HG03196 (cell line): ENCODE results near the gene TSSK2.

ENCODE experiments used
- ATAC-seq: cut with Tn5 transposase; IDR thresholded peaks from one replicate; pipeline ENCODE4 v1.9.1; 2021; ENCODE audit not compliant: unreplicated experiment

The TSSK2 gene

DNA sequence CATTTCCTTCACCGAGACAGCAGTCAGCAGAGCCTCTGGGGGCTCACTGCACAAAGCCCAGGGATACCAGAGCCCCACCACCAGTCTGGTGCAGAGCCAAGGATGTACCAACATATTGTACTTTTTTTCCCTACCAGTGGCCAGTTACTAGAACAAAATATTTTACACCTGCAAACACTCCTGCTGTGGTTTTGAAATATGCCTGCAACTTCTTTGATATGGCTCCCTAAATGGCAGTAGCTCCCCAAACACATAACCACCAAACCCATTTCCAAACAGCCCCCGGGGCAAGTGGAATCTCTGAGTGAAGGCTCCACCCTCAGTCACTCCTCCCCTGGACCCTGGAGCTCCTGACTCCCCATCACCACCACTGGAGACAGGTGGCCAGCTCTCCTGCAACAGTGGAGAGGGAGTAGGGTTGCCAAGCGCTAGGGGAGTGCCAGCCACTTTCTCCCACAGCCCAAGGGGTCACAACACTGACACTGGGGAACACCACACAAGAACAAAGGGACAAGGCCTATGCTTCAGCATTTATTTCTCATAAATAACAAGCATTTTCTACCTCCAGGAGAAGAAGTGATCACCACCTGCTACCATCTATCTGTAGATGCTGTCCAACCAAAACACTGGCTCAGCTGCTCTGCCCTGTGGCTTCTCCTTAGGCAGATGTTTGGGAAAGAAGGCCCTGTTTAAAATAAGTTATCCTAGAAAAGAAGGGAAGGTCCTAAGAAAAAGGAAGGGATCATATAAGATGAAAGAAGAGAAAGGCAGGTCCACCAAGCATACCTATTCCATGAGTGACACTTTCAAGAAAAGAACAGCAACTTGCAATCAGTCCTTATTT, 24.0 kb upstream of the TSSK2 start:
- no peak for ATAC-seq

DNA sequence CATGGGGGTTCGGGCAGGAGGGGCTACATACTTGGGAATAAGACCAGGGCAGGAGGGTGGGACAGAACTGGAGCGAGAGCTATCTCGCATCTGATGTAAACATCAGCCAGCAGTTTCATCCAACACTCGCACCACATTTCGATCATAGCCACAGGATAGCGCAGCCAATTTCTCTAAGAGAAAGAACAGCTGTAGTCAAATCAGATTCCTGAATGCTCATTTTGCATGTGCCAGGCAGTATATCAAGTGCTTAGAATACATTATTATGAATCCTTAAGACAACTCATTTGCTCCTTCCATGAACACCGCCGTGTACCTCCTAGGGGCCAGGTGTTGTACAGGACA, 23.4 kb upstream of the TSSK2 start:
- ATAC-seq, result no peak

- ATAC-seq, result no peak
Observed at GRCh38 chr22:19108807-19109197, 22.3 kb upstream of the TSSK2 start.

GRCh38 chr22:19109198-19110063, 21.7 kb upstream of the TSSK2 start:
- peak; percentile 75 for ATAC-seq

DNA sequence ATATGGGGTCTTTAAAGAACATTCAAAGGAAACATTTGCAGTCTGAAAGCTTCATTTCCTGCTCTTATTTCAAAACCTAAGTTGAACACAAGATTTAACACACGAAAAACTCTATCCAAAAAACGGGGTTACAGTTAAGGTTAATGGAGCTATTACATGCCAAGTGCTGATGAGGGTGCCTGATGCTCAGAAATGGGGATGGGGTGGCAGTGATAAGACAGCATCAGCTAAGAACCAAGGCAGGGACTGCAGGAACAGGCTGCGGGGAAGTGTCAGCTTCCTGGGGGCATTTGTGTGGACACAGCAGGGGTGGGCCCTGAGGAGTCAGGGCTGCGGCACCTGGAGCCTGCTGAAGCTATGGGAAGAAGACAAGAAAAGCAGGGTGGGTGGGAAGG, 21.0 kb upstream of the TSSK2 start:
- ATAC-seq, result no peak

DNA sequence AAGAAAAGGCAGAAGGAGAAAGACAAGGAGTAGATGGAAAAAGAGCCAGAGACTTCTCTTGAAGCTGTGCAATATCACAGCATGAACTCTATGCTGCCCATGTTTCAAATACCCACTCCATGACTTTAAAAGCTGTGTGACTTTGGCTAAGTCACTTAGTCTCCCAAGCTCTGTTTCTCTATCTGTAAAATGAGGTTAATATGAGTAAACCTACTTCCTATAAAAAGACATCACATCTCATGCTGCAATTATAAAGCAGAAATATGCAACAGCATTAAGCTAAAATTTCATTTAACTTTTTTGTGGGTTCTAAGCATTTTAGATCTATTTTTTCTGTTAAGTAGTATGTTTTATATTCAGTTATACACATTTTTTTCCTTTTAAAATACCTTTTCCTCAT, 20.5 kb upstream of the TSSK2 start:
- ATAC-seq, result no peak

DNA sequence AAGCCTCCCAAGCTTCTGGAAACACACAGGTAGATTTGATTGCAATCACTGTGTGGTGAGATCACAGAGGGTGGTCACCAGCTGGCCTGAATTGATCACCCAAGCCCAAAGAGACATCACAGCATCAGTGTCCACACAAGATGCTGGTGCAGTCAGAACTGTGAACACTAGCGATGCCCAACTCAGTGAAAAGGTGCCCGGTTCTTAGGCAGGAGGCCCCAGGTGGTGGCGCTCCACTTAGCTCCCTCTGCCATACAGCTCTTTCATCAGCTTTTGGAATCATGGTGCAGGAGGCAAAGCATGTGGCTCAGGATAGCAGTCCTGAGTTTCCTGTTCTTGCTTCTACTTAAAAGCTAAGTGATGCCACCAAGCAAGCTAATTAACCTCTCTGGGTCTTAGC, 20.0 kb upstream of the TSSK2 start:
- ATAC-seq, result no peak

DNA sequence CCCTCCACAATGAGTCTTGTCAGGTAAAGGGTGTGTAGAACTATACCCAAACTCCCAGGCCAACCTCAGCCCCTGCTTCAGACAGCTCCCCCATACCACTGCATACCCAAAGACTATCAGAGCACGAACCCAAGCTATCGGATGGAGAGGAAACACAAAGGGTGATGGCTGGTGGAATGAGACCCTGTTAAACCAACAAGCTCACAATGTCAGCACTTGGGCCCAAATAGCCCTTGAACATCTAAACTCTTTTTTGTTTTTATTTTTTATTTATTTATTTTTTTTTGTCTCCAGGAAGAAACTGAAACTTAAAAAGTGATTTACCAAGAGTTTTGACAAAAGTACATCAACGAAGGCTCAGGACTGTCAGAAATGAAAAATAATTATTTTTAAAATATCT, 19.5 kb upstream of the TSSK2 start:
- no peak for ATAC-seq

DNA sequence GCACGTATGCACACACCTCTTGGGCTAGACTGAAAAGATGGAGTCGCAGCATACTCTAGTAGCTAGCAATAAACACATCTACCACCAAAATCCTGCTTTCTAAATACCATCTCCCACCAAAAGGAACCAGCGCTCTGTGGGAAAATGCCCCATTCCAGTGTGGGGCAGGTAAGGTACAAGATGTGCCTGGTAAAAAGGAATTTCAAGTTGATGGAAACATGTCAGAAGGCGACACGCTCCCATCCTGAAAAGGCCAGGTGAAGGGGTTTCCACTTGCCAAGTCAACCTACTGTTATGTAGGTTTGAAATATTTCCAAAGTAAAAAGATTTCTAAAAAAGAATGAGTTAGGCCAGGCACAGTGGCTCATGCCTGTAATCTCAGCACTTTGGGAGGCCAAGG, 17.7 kb upstream of the TSSK2 start:
- no peak for ATAC-seq

- ATAC-seq, result no peak
Observed at GRCh38 chr22:19114984-19115552, 16.0 kb upstream of the TSSK2 start.

DNA sequence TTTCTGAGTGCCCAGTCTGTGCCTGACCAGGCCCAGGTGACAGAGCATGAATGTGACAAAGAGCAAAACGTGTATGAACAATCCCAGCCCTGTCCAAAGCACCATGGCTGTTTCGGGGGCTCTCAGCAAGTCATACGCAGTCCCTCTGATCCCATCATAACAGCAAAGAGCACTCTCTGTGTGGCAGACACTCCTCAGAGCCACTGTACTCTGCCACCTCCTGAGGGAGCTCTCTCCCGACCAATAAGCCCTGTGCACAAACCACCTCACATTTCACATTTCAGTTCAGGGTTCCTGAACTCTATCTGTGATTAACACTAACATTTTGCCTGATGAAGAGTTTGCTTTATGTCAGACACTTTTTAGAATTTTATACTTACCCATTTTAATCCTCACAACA, 15.5 kb upstream of the TSSK2 start:
- no peak for ATAC-seq

DNA sequence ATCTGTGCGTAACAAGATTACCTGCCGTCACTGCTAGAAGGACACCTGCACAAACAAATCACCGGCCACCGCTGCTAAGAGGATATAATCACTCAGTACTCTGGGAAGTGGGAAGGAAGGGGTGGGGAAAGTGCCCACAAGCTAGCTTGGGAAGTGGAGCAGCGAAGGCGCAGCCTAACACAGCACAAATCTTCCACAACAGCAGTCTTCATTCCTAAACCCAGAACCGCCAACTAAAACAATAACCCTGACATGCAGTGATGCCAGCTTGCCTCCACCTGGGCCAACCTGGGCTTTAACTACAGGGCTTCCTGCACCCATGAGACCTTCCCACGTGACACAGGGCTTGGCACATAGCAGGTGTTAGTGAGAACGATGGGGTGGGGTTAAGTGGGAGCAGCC, 14.0 kb upstream of the TSSK2 start:
- no peak for ATAC-seq

- no peak for ATAC-seq
Observed at GRCh38 chr22:19118329-19118880, 12.7 kb upstream of the TSSK2 start.

GRCh38 chr22:19119949-19120348, 11.2 kb upstream of the TSSK2 start:
- ATAC-seq, result no peak

DNA sequence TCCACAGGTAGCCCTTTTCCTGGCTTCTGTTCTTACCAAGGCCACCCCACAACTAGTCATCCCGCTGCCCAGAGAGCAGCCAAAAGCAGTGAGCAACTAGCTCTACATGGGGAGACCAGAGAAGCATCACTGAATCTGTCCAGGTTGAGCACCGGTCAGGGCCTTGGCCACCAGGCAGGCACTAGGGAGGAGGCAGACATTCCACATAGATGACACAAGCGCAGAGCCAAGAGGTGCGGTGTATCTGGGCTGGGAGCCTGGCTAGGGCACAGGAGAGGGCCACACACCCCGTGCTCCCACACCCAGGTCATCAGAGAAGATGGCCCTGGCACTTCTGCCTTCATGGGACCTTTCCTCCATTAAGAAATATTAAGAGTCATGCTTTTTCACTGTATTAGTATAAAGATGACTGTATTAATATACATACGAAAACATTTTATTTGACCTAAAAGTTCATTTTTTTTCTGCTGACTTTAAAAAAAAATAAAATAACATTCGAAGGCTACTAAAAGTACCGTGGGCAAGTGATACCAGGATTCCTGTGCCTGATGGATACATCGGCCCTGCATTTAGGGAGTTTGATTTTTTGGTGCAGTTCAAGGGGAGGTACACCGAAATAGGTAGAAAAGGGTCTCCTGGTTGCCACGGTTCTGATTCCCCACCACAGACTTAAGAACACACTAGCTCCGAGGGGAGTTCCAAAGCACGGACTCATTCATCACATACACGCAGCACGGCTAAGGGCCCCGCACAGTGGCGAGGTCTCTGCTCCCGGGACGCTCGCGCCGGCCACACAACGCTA, 10.1 kb upstream of the TSSK2 start:
- ATAC-seq, result no peak

DNA sequence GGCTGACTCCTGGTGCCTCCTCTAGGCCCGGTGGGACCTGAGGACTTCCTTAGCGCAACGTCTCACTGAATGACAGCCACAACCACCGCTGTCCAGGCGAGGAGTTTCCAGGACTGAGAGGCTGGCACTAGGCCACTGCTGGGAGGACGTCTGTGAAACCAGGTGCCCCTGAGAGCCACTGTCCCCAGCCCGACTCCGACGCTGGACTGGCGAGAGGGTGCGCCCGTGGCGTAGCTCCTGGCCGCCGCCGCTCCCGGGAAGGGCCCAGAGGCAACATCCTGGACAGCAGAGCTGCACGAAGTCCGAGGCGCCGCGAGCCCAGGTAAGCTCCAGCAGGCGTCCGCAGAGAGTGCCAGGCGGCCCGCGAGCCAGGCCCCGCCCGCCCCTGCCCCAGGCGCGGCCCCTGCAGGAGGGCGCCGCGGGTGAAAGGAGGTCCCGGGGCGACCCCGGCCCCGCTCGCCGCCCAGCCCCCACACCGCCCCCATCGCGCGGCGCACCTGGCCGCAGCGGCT, 9.4 kb upstream of the TSSK2 start:
- peak; percentile 34 for ATAC-seq

GRCh38 chr22:19122143-19122751, 8.9 kb upstream of the TSSK2 start, which contains the start of gene DGCR2:
DGCR2 (minus strand) TSS chr22:19122412; CDS start chr22:19122206, 206 bp downstream.
- ATAC-seq, result peak; percentile 52

DNA sequence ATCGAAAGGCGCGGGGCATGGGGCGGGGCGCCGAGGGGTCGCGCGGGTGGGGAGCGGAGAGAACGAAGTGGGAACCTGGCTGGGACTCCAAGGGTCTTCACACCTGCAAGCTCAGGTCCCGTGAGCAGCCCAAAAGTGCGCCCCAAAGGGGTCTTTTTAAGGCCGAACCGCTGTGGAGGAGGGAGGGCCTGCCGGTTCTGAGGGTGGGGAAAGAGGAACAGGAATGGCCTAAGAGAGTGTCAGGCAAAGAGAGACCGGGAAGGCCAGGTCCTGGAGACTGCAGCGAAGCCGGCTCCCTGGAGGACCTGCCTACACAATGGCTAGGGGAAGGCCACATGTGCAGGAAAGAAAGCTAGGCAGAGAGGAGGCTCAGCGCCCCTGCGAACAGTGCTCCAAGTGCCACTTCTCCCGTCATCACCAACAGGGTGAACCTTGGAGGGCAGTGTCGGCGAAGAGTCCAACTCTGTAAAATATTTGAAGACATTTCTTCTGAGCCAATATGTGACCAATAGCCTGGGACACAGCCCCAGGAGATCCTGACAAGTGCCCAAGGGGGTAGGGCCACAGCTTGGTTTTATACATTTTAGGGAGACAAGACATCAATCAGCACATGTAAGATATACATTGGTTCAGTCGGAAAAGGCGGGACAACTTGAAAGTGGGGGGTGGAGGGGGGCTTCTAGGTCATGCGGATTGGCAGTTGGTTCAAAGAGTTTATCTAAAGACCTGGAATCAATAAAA, 8.2 kb upstream of the TSSK2 start:
- ATAC-seq, result no peak

DNA sequence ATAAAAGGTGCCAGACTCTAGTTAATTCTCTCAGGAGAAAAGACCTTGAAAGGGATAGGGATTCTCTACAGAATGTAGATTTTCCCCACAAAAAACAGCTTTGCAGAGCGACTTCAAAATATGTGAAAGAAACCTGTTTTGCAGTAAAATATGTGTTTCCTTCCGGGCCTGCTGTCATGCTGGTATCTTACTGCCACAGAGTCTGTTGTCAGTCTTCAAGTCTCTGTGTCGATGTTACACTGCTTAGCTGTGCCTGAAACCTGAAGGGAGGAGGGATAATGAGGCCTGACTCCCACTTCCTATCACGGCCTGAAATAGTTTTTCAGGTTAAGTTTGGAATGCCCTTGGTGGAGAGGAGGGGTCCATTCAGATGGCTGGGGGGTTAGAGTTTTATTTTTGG, 7.2 kb upstream of the TSSK2 start:
- ATAC-seq, result no peak
